Panc1 (cell line): ENCODE data around the gene WFIKKN1. TPM values are rescaled to one million over a fixed set of nuclear protein-coding genes. Genes with fewer than 3 reads are reported as not detected.

Experiments used
- ATAC-seq: fragments of 200-7000 bp; cut with Tn5 transposase; 2 replicates; pipeline ENCODE4 v1.9.1; 2020; ENCODE audit warnings: mild to moderate bottlenecking, moderate library complexity
- BruUV-seq: library from RNA; stranded (reverse); fragments of 400-500 nt; replicated peaks from 2 replicates; lab custom pipeline; 2021; lab: Mats Ljungman, UMichigan
- CTCF ChIA-PET: fragments of 300-600 bp; sonication (Branson Sonifier 250); formaldehyde crosslinking; loops from one replicate; lab custom pipeline; 2022; ENCODE audit warnings: antibody characterized with exemption; lab: Charles Lee
- POLR2A ChIA-PET: fragments of 300-600 bp; sonication (Branson Sonifier 250); formaldehyde crosslinking; loops from one replicate; lab custom pipeline; 2022; ENCODE audit warnings: antibody characterized with exemption; lab: Charles Lee
- DNase-seq: peaks from one replicate; pipeline ENCODE4 v3.0.0-alpha.2; 2010; ENCODE audit warnings: low read depth, low spot score
- H3K27ac ChIP-seq: 2 replicates; pipeline ENCODE4 v1.5.1; 2011; ENCODE audit warnings: mild to moderate bottlenecking, low read length, inconsistent platforms
- H3K27me3 ChIP-seq: fragments of 200-500 bp; sonication (Bioruptor generic); 2 replicates; pipeline ENCODE4 v1.6.0; 2014; ENCODE audit warnings: low read length, inconsistent platforms; ENCODE audit not compliant: control insufficient read depth, insufficient read depth
- H3K36me3 ChIP-seq: fragments of 200-500 bp; sonication (Bioruptor generic); 2 replicates; pipeline ENCODE4 v1.5.1; 2014; ENCODE audit warnings: inconsistent platforms, mild to moderate bottlenecking, low read length, moderate library complexity; ENCODE audit not compliant: control insufficient read depth, insufficient read depth
- H3K4me1 ChIP-seq: 2 replicates; pipeline ENCODE4 v1.5.1; 2011; ENCODE audit warnings: inconsistent platforms, mild to moderate bottlenecking, low read length, moderate library complexity; ENCODE audit not compliant: control insufficient read depth, insufficient read depth
- H3K4me3 ChIP-seq, 2 experiments: 2 replicates each; pipeline ENCODE4 v1.5.1; 2011 to 2012; ENCODE audit warnings: low read depth in 2 of 2, low read length in 2 of 2, mild to moderate bottlenecking in 2 of 2, inconsistent platforms in 1 of 2, moderate library complexity in 1 of 2
- H3K9me3 ChIP-seq: fragments of 200-500 bp; sonication (Bioruptor generic); 2 replicates; pipeline ENCODE4 v1.5.1; 2014; ENCODE audit warnings: low read depth, mild to moderate bottlenecking, inconsistent platforms, low read length, moderate library complexity; ENCODE audit not compliant: control insufficient read depth, insufficient read depth
- CTCF ChIP-seq: fragments of 450-650 bp; IDR thresholded peaks from 2 replicates; pipeline ENCODE4 v1.5.1; 2017; ENCODE audit warnings: mild to moderate bottlenecking
- POLR2AphosphoS5 ChIP-seq: IDR thresholded peaks from 2 replicates; pipeline ENCODE4 v1.6.1; 2012; ENCODE audit warnings: mild to moderate bottlenecking, low read depth, low read length, moderate library complexity
- SIN3A ChIP-seq: IDR thresholded peaks from 2 replicates; pipeline ENCODE4 v1.6.1; 2012; ENCODE audit warnings: low read depth, mild to moderate bottlenecking, low read length, moderate library complexity, borderline replicate concordance; ENCODE audit not compliant: insufficient read depth
- TCF7L2 ChIP-seq: IDR thresholded peaks from 2 replicates; pipeline ENCODE4 v1.6.1; 2011; ENCODE audit warnings: mild to moderate bottlenecking, low read depth, low read length, inconsistent platforms
- in situ Hi-C: cut with HindIII; loops from 2 replicates; pipeline ENCODE4 v1.10.0; 2016; ENCODE audit warnings: low sequenced_read_pairs, low pct_unique_long_range_greater_than_20kb
- intact Hi-C: fragments of 100-400 bp; cut with micrococcal nuclease; formaldehyde crosslinking; loops from one replicate; pipeline ENCODE4 v1.10.0; 2022; ENCODE audit not compliant: unreplicated experiment
- total RNA-seq: library from RNA; stranded (reverse); gene quantifications from one replicate; pipeline ENCODE4 v1.2.1, GENCODE V29; 2021; ENCODE audit not compliant: unreplicated experiment
- TF ChIP-seq, protein P1 (sequence below), 2 experiments: IDR thresholded peaks; 2 replicates each; pipeline ENCODE4 v1.6.1; 2011 to 2012; ENCODE audit warnings: low read depth in 2 of 2, control low read depth in 1 of 2, low read length in 1 of 2, mild to moderate bottlenecking in 1 of 2, moderate library complexity in 1 of 2; ENCODE audit not compliant: insufficient read depth in 1 of 2

WFIKKN1 gene
- total RNA-seq, 1 experiment from 2014 or later = 2.0 TPM

- CTCF ChIA-PET = interaction anchor here (0.7 kb wide), 1 partner anchor 65 kb away, joined by 6 read pairs; no protein-coding TSS in a partner anchor
Measured at GRCh38 chr16:654034-654433, 23.2 kb downstream of the WFIKKN1 start.

DNA sequence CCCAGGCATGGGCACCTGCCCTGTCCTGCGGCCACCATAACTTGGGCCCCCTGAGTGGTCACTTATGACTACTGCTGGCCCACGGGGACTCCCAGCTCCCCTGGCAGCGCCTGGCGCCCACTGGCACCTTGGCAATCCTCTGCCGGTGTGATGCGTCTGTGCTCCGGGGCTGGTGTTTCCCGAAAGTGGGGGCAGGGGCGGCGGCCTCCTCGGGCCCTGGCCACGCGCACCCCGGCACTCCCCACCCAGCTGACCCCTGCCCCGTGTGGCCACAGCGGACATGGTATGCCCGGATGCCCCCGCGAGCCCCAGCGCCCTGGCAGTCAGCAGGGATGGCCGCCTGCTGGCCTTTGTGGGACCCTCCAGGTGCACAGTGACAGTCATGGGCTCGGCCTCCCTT, 26.7 kb downstream of the WFIKKN1 start:
- Histone ChIP-seq H3K9me3 (no peaks in the 10 kb centered on the region), H3K27ac (no peak overlapping the region), H3K36me3 (no peaks in the 10 kb centered on the region), H3K27me3 (no peaks in the 10 kb centered on the region), H3K4me3 (no peak overlapping the region), H3K4me1 (peaks cover 15% of the 10 kb centered on the region)
- ATAC-seq = no peak
- no peak for DNase-seq
- POLR2A ChIA-PET = no interaction called here
- no TSS peak for BruUV-seq
- TF ChIP-seq TCF7L2 = no peak
- TF ChIP-seq, protein P1, sequence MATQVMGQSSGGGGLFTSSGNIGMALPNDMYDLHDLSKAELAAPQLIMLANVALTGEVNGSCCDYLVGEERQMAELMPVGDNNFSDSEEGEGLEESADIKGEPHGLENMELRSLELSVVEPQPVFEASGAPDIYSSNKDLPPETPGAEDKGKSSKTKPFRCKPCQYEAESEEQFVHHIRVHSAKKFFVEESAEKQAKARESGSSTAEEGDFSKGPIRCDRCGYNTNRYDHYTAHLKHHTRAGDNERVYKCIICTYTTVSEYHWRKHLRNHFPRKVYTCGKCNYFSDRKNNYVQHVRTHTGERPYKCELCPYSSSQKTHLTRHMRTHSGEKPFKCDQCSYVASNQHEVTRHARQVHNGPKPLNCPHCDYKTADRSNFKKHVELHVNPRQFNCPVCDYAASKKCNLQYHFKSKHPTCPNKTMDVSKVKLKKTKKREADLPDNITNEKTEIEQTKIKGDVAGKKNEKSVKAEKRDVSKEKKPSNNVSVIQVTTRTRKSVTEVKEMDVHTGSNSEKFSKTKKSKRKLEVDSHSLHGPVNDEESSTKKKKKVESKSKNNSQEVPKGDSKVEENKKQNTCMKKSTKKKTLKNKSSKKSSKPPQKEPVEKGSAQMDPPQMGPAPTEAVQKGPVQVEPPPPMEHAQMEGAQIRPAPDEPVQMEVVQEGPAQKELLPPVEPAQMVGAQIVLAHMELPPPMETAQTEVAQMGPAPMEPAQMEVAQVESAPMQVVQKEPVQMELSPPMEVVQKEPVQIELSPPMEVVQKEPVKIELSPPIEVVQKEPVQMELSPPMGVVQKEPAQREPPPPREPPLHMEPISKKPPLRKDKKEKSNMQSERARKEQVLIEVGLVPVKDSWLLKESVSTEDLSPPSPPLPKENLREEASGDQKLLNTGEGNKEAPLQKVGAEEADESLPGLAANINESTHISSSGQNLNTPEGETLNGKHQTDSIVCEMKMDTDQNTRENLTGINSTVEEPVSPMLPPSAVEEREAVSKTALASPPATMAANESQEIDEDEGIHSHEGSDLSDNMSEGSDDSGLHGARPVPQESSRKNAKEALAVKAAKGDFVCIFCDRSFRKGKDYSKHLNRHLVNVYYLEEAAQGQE (IDR thresholded peaks at IDR 0.05; ENCODE audit: insufficient read depth in 1 of 2, low read depth in 2 of 2, low read length in 1 of 2) = no peak
- no peak for TF ChIP-seq CTCF
- TF ChIP-seq POLR2AphosphoS5 = no peak
- TF ChIP-seq SIN3A = no peak
- intact Hi-C loops (no loop called here), in situ Hi-C loops (no loop called here)
- CTCF ChIA-PET = no interaction called here

More at GRCh38 chr16:654034-654433, 23.2 kb downstream of the WFIKKN1 start:
- intact Hi-C loops (no loop called here), in situ Hi-C loops (no loop called here)
- no peaks in the 10 kb centered on the region; the same call in 1 of the 2 replicates for H3K4me1 ChIP-seq
- no peak overlapping the region for H3K4me3 ChIP-seq
- BruUV-seq = no TSS peak
- ATAC-seq = no peak
- H3K27ac ChIP-seq = no peak overlapping the region
- POLR2A ChIA-PET = interaction anchor here (0.6 to 1.0 kb wide), 2 partner anchors 10 to 358 kb away, joined by 3 to 5 read pairs; no protein-coding TSS in a partner anchor
- H3K36me3 ChIP-seq = no peaks in the 10 kb centered on the region
- TF ChIP-seq, protein P1 (IDR thresholded peaks at IDR 0.05; ENCODE audit: insufficient read depth in 1 of 2, low read depth in 2 of 2, low read length in 1 of 2) = no peak
- no peak for TF ChIP-seq CTCF
- TF ChIP-seq TCF7L2 = no peak
- TF ChIP-seq SIN3A = no peak
- TF ChIP-seq POLR2AphosphoS5 = no peak
- no peak for DNase-seq
- H3K9me3 ChIP-seq = no peaks in the 10 kb centered on the region
- H3K27me3 ChIP-seq = no peaks in the 10 kb centered on the region
